ENCODE data around the gene ENTREP1. TPM values are rescaled to one million over a fixed set of nuclear protein-coding genes. Genes with fewer than 3 reads are reported as not detected.
A peak's percentile ranks its signal among the peaks of the same experiment; 100 is the strongest.

Gene ENTREP1
- not detected for polyA plus RNA-seq (2012; ENCODE audit: missing spikeins)

- FAIRE-seq (no peak), DNase-seq (ENCODE audit: insufficient read length) (peak; percentile 13)
- TF ChIP-seq POLR2AphosphoS5 (IDR thresholded peaks at IDR 0.05; ENCODE audit: low read depth, low read length), result no peak
- no peak for TF ChIP-seq POLR2A (IDR thresholded peaks at IDR 0.05; ENCODE audit: low read depth, low read length)
- TF ChIP-seq TAF1 (IDR thresholded peaks at IDR 0.05; ENCODE audit: borderline replicate concordance, low read depth, low read length), result no peak
Measured at GRCh38 chr9:69324549-69325401, at the start of gene ENTREP1. Gene ENTREP1, plus strand, starts transcription at chr9:69325215. Its CDS starts 95 bp downstream, at chr9:69325310.

- DNase-seq (ENCODE audit: insufficient read length), result no peak
- no peak for FAIRE-seq
- TF ChIP-seq POLR2AphosphoS5 (IDR thresholded peaks at IDR 0.05; ENCODE audit: low read depth, low read length) (no peak), POLR2A (IDR thresholded peaks at IDR 0.05; ENCODE audit: low read depth, low read length) (no peak)
Measured at GRCh38 chr9:69276775-69277174, 48.2 kb upstream of the ENTREP1 start.

- TF ChIP-seq TAF1 (IDR thresholded peaks at IDR 0.05; ENCODE audit: borderline replicate concordance, low read depth, low read length) (no peak), POLR2AphosphoS5 (IDR thresholded peaks at IDR 0.05; ENCODE audit: low read depth, low read length) (no peak), POLR2A (IDR thresholded peaks at IDR 0.05; ENCODE audit: low read depth, low read length) (no peak)
- peak; percentile 14 for FAIRE-seq
- no peak for DNase-seq (ENCODE audit: insufficient read length)
Measured at GRCh38 chr9:69279084-69279731, 45.8 kb upstream of the ENTREP1 start.

GRCh38 chr9:69279733-69280132 lies 45.3 kb upstream of the ENTREP1 start:
- DNase-seq (ENCODE audit: insufficient read length) (no peak), FAIRE-seq (no peak)
- TF ChIP-seq POLR2A (IDR thresholded peaks at IDR 0.05; ENCODE audit: low read depth, low read length) (no peak), TAF1 (IDR thresholded peaks at IDR 0.05; ENCODE audit: borderline replicate concordance, low read depth, low read length) (no peak), POLR2AphosphoS5 (IDR thresholded peaks at IDR 0.05; ENCODE audit: low read depth, low read length) (no peak)

GRCh38 chr9:69283003-69283402 lies 42.0 kb upstream of the ENTREP1 start:
- no peak for TF ChIP-seq POLR2AphosphoS5 (IDR thresholded peaks at IDR 0.05; ENCODE audit: low read depth, low read length)
- no peak for TF ChIP-seq POLR2A (IDR thresholded peaks at IDR 0.05; ENCODE audit: low read depth, low read length)
- no peak for FAIRE-seq
- DNase-seq (ENCODE audit: insufficient read length), result no peak

- no peak for DNase-seq (ENCODE audit: insufficient read length)
- no peak for FAIRE-seq
- TF ChIP-seq TAF1 (IDR thresholded peaks at IDR 0.05; ENCODE audit: borderline replicate concordance, low read depth, low read length) (no peak), POLR2A (IDR thresholded peaks at IDR 0.05; ENCODE audit: low read depth, low read length) (no peak), POLR2AphosphoS5 (IDR thresholded peaks at IDR 0.05; ENCODE audit: low read depth, low read length) (no peak)
Measured at GRCh38 chr9:69292078-69292477, 32.9 kb upstream of the ENTREP1 start.

- FAIRE-seq, result no peak
- DNase-seq (ENCODE audit: insufficient read length), result no peak
Measured at GRCh38 chr9:69293156-69293555, 31.9 kb upstream of the ENTREP1 start.

GRCh38 chr9:69295872-69296552 lies 29.0 kb upstream of the ENTREP1 start:
- FAIRE-seq (no peak), DNase-seq (ENCODE audit: insufficient read length) (no peak)
- TF ChIP-seq POLR2AphosphoS5 (IDR thresholded peaks at IDR 0.05; ENCODE audit: low read depth, low read length) (no peak), TAF1 (IDR thresholded peaks at IDR 0.05; ENCODE audit: borderline replicate concordance, low read depth, low read length) (no peak), POLR2A (IDR thresholded peaks at IDR 0.05; ENCODE audit: low read depth, low read length) (no peak)

More at GRCh38 chr9:69293156-69293555, 31.9 kb upstream of the ENTREP1 start:
- TF ChIP-seq POLR2A (IDR thresholded peaks at IDR 0.05; ENCODE audit: low read depth, low read length) (no peak), TAF1 (IDR thresholded peaks at IDR 0.05; ENCODE audit: borderline replicate concordance, low read depth, low read length) (no peak), POLR2AphosphoS5 (IDR thresholded peaks at IDR 0.05; ENCODE audit: low read depth, low read length) (no peak)

GRCh38 chr9:69297300-69297980 lies 27.6 kb upstream of the ENTREP1 start:
- FAIRE-seq, result no peak
- DNase-seq (ENCODE audit: insufficient read length), result no peak
- TF ChIP-seq POLR2AphosphoS5 (IDR thresholded peaks at IDR 0.05; ENCODE audit: low read depth, low read length), result no peak
- TF ChIP-seq TAF1 (IDR thresholded peaks at IDR 0.05; ENCODE audit: borderline replicate concordance, low read depth, low read length), result no peak
- no peak for TF ChIP-seq POLR2A (IDR thresholded peaks at IDR 0.05; ENCODE audit: low read depth, low read length)

GRCh38 chr9:69299315-69299714 lies 25.7 kb upstream of the ENTREP1 start:
- TF ChIP-seq POLR2AphosphoS5 (IDR thresholded peaks at IDR 0.05; ENCODE audit: low read depth, low read length) (no peak), POLR2A (IDR thresholded peaks at IDR 0.05; ENCODE audit: low read depth, low read length) (no peak)
- FAIRE-seq (no peak), DNase-seq (ENCODE audit: insufficient read length) (no peak)

GRCh38 chr9:69299826-69300225 lies 25.2 kb upstream of the ENTREP1 start:
- TF ChIP-seq POLR2A (IDR thresholded peaks at IDR 0.05; ENCODE audit: low read depth, low read length) (no peak), POLR2AphosphoS5 (IDR thresholded peaks at IDR 0.05; ENCODE audit: low read depth, low read length) (no peak), TAF1 (IDR thresholded peaks at IDR 0.05; ENCODE audit: borderline replicate concordance, low read depth, low read length) (no peak)
- FAIRE-seq, result no peak
- DNase-seq (ENCODE audit: insufficient read length), result no peak

All from GM12892 (cell line).